Upper lobe of right lung (tissue), 1 donor: ENCODE measurements around the gene NINJ1. TPM values are rescaled to one million over a fixed set of nuclear protein-coding genes. Genes with fewer than 3 reads are reported as not detected.

Experiments
- ATAC-seq: fragments of 200-7000 bp; cut with Tn5 transposase; one replicate; pipeline ENCODE4 v1.9.1; 2020; ENCODE audit warnings: mild to moderate bottlenecking, moderate library complexity
- DNase-seq: peaks from one replicate; pipeline ENCODE4 v3.0.0-alpha.2; 2020
- H3K27ac ChIP-seq: fragments of 200-600 bp; one replicate; pipeline ENCODE4 v1.8.0; 2022
- H3K27me3 ChIP-seq: fragments of 200-600 bp; one replicate; pipeline ENCODE4 v1.8.0; 2022; ENCODE audit warnings: mild to moderate bottlenecking
- H3K36me3 ChIP-seq: fragments of 200-600 bp; one replicate; pipeline ENCODE4 v1.8.0; 2022
- H3K4me1 ChIP-seq: fragments of 200-600 bp; one replicate; pipeline ENCODE4 v1.8.0; 2022
- H3K4me3 ChIP-seq: fragments of 200-600 bp; one replicate; pipeline ENCODE4 v1.8.0; 2022; ENCODE audit warnings: mild to moderate bottlenecking
- H3K9me3 ChIP-seq: fragments of 200-600 bp; one replicate; pipeline ENCODE4 v1.8.0; 2022
- intact Hi-C: fragments of 100-400 bp; cut with DNase I; formaldehyde crosslinking; loops from one replicate; pipeline ENCODE4 v1.11.0; 2022
- total RNA-seq: library from RNA; stranded (reverse); fragmentation: NEBNext Ultra II Directional; extraction: Animal tissue kit (Norgen Biotek cat#: 25700); gene quantifications from one replicate; pipeline ENCODE4 v1.2.1, GENCODE V29; 2021
- TF ChIP-seq, protein P1 (sequence below): fragments of 200-600 bp; IDR thresholded peaks from one replicate; pipeline ENCODE4 v1.8.0; 2022; ENCODE audit warnings: antibody characterized with exemption
- donor health status: DM: no; HTN: yes; CAD: no; lungs with severe emphysema.

NINJ1 gene
- total RNA-seq, 1 donor from 2014 or later = 53.2 TPM

DNA sequence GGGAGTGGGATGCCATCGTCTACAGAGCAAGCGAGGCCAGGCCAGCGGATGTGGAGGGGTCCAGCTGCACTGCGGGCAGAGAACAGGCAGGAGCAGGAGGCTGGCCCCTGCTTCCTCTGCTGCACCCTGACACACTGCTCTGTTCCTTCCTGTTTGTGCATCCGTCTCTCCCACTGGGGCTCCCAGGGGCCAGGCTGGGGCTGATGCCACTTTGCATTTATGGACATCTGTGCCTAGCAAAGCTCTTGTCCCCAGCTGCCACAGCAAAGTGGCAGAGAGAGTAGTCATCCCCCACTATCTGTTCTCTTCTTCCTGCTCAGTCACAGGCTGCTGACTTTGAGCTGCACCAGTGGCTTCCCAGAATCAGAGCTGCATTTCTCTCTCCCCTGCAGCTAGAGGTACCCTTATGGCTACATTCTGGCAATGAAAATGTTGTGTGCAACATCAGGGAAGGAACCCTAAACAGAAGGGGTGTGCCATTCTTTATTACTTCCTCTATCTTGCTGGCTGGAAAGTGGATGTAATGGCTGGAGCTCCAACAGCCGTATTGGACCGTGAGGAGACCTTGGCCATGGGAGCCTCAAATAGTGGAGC is 4.2 kb upstream of the NINJ1 start:
- ATAC-seq (no peak), DNase-seq (no peak)
- H3K4me3 ChIP-seq = no peak overlapping the region
- no peaks in the 10 kb centered on the region for H3K36me3 ChIP-seq
- no peak overlapping the region for H3K27ac ChIP-seq
- H3K9me3 ChIP-seq = no peaks in the 10 kb centered on the region
- TF ChIP-seq, protein P1, sequence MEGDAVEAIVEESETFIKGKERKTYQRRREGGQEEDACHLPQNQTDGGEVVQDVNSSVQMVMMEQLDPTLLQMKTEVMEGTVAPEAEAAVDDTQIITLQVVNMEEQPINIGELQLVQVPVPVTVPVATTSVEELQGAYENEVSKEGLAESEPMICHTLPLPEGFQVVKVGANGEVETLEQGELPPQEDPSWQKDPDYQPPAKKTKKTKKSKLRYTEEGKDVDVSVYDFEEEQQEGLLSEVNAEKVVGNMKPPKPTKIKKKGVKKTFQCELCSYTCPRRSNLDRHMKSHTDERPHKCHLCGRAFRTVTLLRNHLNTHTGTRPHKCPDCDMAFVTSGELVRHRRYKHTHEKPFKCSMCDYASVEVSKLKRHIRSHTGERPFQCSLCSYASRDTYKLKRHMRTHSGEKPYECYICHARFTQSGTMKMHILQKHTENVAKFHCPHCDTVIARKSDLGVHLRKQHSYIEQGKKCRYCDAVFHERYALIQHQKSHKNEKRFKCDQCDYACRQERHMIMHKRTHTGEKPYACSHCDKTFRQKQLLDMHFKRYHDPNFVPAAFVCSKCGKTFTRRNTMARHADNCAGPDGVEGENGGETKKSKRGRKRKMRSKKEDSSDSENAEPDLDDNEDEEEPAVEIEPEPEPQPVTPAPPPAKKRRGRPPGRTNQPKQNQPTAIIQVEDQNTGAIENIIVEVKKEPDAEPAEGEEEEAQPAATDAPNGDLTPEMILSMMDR = no peak
- intact Hi-C loops = no loop called here
- peaks cover 12% of the 10 kb centered on the region for H3K4me1 ChIP-seq
- H3K27me3 ChIP-seq = no peaks in the 10 kb centered on the region

DNA sequence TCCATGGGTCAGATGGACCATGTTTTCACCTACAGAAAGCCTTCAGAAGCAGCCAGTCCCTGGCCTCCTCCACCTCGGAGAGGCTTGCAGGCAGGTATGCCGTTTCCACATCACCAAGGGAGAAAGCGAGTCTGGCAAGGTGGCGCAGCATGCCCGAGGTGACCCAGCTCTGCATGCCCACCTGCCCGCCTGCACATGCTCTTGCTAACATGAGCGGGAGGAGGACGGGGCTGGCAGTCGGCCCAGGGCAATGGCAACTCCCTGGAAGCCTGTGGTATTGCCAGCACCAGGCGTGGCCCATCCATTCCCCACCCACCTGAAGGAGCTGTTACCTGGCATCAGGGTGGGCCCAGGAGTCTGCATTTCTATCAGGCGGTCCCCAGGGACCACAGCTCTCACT is 3.3 kb upstream of the NINJ1 start:
- TF ChIP-seq, protein P1 = no peak
- no peak overlapping the region for H3K27ac ChIP-seq
- H3K4me1 ChIP-seq = peaks cover 21% of the 10 kb centered on the region
- no peak overlapping the region for H3K4me3 ChIP-seq
- DNase-seq (peak; percentile 68), ATAC-seq (no peak)
- no peaks in the 10 kb centered on the region for H3K9me3 ChIP-seq
- no peaks in the 10 kb centered on the region for H3K36me3 ChIP-seq
- intact Hi-C loops = no loop called here
- H3K27me3 ChIP-seq = no peaks in the 10 kb centered on the region

DNA sequence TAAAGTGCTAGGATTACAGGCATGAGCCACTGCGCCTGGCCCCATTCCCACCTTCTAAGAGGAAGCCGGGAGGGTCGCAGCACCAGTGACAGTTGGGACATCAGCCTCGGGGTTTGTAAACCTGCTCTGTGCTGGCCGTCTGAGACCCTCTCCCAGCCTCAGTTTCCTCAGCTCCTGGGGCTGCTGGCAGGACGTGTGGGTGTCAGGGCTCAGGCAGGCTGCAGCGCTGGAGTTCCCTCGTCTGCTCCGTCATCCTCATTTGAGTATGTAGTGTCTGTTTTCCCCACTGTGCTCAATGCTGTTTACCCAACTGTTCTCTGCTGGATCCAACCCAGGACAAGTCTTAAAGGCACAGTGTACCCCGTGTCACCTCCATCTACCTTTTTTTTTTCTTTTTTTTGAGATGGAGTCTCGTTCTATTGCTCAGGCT is 2.0 kb upstream of the NINJ1 start:
- DNase-seq (no peak), ATAC-seq (peak; percentile 4)
- Histone ChIP-seq H3K27ac (no peak overlapping the region), H3K4me1 (peaks cover 34% of the 10 kb centered on the region), H3K9me3 (no peaks in the 10 kb centered on the region), H3K36me3 (no peaks in the 10 kb centered on the region), H3K4me3 (no peak overlapping the region), H3K27me3 (no peaks in the 10 kb centered on the region)
- TF ChIP-seq, protein P1 = no peak
- intact Hi-C loops = no loop called here

DNA sequence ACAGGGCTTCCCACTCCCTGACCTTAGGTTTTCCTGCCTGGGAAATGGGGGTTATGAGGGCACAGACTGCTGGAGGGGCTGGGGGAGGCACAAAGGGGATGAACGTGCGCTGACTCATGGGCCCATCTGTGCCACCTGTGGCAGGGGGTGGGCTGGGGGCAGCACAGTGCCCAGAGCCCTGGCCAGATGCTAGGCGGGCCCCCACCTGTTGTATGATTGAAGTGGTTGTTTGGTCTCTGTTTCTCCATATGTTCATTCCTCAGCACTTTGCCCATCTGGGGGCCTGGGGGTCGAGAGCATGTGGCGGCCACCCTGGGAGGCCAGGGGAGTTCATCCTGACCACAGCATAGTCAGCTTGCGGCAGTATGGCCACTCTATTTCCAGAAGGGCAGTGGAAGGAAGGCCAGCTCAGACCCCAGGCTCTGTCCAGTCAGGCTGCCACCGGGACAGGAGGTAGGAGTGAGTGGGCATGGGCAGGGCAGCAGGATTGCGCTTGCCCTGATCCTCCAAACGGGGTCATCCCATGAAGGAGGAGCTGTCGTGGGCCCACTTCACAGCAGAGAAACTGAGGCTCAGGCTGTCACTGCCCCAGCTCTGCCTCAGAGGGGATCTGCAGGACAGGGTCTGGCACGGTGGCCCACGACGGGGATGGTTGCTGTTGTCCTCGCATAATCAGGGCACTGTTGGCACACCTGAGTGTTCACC is 841 bp upstream of the NINJ1 start:
- peak overlapping the region; percentile 91 for H3K4me3 ChIP-seq
- ATAC-seq (no peak), DNase-seq (no peak)
- H3K27me3 ChIP-seq = no peaks in the 10 kb centered on the region
- TF ChIP-seq, protein P1 = no peak
- H3K9me3 ChIP-seq = no peaks in the 10 kb centered on the region
- H3K36me3 ChIP-seq = no peaks in the 10 kb centered on the region
- H3K27ac ChIP-seq = peak overlapping the region; percentile 96
- intact Hi-C loops = no loop called here
- H3K4me1 ChIP-seq = peaks cover 44% of the 10 kb centered on the region

DNA sequence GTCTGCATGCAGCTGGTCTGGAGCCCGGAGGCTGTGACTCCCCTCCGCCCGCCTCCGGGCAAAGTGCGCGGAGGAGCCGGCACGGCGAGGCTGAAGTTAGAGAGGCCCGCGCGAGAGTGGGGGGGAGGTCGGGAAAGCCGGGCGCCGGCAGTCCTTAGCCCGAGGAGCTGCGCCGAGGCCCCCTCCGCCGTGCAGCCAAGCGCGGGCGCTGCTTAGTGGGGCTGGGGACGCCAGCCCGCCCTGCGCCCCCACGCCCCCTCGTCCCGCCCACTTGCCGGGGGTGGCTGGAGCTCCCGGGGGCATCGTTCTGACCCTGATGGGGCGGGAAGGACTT is 403 bp downstream of the NINJ1 start:
- intact Hi-C loops = no loop called here
- no peaks in the 10 kb centered on the region for H3K36me3 ChIP-seq
- DNase-seq (peak; percentile 88), ATAC-seq (peak; percentile 66)
- H3K9me3 ChIP-seq = no peaks in the 10 kb centered on the region
- TF ChIP-seq, protein P1 = no peak
- peaks cover 56% of the 10 kb centered on the region for H3K4me1 ChIP-seq
- H3K27me3 ChIP-seq = no peaks in the 10 kb centered on the region
- peak overlapping the region; percentile 91 for H3K4me3 ChIP-seq
- H3K27ac ChIP-seq = peak overlapping the region; percentile 96
